GM18907 (cell line): ENCODE data around the gene XRRA1.
"Not testable (repeated sequence)": the region's sequence is repeated elsewhere in the genome, so short reads cannot be mapped to it uniquely, and the experiment has no call there.

ENCODE experiments used
- ATAC-seq: cut with Tn5 transposase; IDR thresholded peaks from one replicate; pipeline ENCODE4 v1.9.1; 2021; ENCODE audit warnings: mild to moderate bottlenecking, moderate library complexity; ENCODE audit not compliant: unreplicated experiment

The XRRA1 gene

GRCh38 chr11:74839971-74840370, 108.9 kb downstream of the XRRA1 start:
- ATAC-seq = no peak

DNA sequence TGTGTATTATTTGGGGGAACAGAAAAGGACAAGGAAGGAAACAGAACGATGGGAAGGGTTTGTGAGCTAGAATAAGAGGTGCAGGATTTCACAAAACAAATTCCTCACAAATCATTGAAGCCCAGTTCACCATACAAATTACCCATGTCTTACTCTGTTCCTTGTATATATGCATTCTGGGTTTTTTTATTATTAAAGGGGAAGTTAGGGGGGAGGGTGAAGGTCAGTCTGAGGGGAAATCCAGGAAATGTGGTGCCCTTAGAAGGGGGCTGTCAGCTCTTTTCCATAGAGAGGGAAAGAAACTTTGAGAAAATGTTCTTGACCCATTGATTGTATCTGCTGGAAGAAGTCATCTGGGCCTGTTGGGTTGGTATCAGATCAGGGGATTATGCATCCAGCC, 109.4 kb downstream of the XRRA1 start:
- no peak for ATAC-seq

- no peak for ATAC-seq
Observed at GRCh38 chr11:74838188-74838587, 110.7 kb downstream of the XRRA1 start.

- ATAC-seq = no peak
Observed at GRCh38 chr11:74837191-74837590, 111.7 kb downstream of the XRRA1 start.

DNA sequence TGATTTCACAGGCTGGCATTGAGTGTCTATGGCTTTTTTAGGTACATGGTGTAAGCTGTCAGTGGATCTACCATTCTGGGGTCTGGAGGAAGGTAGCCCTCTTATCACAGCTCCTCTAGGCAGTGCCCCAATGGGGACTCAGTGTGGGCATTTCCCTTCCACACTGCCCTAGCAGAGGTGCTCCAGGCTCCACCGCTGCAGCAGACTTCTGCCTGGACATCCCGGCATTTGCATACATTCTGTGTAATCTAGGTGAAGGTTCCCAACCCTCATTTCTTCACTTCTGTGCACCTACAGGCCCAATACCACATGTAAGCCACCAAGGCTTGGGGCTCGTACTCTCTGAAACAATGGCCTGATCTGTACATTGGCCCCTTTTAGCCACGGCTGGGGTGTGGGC, 122.0 kb downstream of the XRRA1 start:
- ATAC-seq = no peak

GRCh38 chr11:74825596-74825995, 123.3 kb downstream of the XRRA1 start:
- not testable (repeated sequence) for ATAC-seq

GRCh38 chr11:74824285-74824982, 124.5 kb downstream of the XRRA1 start:
- no peak for ATAC-seq

DNA sequence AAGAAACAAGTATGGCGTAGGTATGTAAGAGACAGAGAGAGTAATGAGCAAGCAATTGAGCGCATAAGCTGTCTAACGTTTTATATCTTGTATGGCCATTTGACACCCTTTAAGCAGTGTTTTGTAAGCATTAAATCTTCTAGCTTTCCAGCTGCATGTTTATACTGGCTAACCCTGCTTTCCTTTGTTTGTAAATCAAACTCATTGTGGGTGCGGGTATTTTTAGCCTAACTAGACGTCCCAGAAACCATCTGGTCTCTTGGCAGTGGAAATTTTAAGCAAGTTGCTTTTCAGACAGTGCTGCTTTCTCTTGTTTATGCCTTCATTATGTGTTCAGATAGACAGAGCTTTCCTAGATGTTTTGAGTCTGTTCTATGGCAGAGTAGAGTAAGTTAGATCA, 126.7 kb downstream of the XRRA1 start:
- ATAC-seq = no peak

- ATAC-seq = no peak
Observed at GRCh38 chr11:74820763-74821162, 128.1 kb downstream of the XRRA1 start.

GRCh38 chr11:74819400-74819799, 129.5 kb downstream of the XRRA1 start:
- ATAC-seq = no peak

DNA sequence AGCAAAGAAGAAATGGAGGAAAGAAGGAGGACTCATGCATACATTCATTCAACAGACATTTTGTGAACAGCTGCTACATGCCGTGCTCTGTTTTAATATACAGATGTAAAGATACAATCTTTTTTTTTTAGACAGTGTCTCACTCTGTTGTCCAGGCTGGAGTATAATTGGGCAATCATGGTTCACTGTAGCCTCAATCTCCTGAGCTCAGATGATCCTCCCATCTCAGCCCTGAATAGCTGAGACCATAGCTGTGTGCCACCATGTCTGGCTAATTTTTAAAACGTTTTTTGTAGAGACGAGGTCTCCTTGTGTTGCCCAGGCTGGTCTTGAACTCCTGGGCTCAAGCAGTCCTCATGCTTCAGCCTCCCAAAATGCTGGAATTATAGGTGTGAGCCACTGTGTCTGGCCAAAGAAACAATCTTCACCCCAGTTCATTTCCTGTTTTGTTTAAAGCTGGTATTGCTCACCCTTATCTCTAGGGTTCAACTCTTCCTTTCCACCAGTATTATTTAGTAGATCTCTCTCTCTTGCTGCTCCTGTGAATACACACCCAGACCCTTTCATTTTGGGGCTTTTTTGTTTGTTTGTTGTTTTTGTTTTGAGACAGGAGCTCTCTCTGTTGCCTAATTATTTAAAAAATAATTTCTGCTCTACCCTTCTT, 130.5 kb downstream of the XRRA1 start:
- ATAC-seq = no peak

DNA sequence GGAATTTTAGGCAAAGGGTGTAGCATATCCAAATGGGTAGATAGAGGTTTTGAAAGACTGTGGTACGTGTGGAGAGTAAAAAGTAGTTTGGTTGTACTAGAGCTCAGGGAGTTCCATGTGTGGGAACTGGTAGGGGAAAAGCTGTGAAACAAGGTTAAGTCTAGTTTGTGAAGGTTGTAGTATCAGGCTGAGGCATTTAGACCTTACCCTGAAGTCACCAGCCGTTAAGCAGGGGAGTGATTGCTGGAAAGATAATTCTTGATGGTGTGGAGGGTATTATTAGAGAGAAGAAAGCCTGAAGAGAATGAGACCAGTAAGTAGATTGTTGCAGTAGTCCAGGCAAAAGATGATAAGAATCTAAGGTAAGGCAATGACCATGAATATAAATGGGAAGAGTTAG, 132.2 kb downstream of the XRRA1 start:
- no peak for ATAC-seq

GRCh38 chr11:74815966-74816365, 132.9 kb downstream of the XRRA1 start:
- no peak for ATAC-seq

- ATAC-seq = no peak
Observed at GRCh38 chr11:74809801-74810200, 139.1 kb downstream of the XRRA1 start.

GRCh38 chr11:74806267-74806666, 142.6 kb downstream of the XRRA1 start:
- ATAC-seq = no peak

DNA sequence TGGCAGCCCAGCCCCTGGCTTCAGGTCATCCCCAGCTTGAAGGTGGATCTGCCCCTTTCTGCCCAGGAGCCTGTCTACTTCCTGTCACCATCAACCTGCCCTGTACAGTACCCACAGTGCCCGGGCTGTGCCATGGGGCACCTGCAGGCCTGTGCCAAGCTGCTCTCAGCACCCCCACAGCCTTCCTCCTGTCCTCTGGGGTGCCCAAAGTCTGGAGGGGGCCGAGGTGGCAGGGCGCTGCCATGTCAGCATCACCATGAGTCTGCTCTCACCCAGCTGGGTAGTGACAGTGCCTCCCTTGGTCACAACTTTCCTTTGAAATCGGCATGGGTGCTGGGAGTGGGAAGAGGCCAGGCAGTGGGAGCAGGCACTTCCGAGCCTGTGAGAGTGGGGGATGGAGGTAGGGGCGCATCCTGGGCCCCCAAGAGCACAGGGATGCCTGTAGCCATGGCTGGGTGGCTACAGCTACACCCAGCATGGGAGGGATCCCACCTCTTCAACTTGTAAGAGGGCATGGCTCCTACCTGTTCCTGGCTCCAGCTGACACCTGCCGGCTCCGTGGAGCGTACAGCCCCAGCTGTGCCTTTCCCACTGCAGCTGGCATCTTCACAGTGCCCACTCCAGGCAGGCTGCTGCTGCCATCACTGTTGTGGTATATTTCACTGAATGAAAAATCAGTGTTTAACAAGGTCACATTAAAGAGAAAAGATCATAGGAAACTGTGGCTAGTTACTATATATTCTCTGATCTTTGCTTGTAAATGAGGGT, 157.4 kb downstream of the XRRA1 start:
- no peak for ATAC-seq
